ENCODE data around the gene POLE2. TPM values are rescaled to one million over a fixed set of nuclear protein-coding genes. Genes with fewer than 3 reads are reported as not detected.

The POLE2 gene
- total and polyA plus RNA-seq, 2 experiments from 2014 or later = 41.9 to 53.3 TPM

- H3K79me2 ChIP-seq (replicated peaks; ENCODE audit: insufficient read depth) = peaks cover 85% of the 10 kb centered on the region
- ATAC-seq (no peak), DNase-seq (ENCODE audit: low spot score) (no peak)
- Mint-ChIP-seq H3K27me3 (ENCODE audit: insufficient read depth, low read depth, poor library complexity) (peaks cover 12% of the 10 kb centered on the region), H3K4me3 (no peak overlapping the region), H3K9me3 (peaks cover 7% of the 10 kb centered on the region; the same call in 2 of the 3 replicates), H3K36me3 (ENCODE audit: low read depth) (peaks cover 67% of the 10 kb centered on the region), H3K27ac (no peak overlapping the region), H3K4me1 (peaks cover 29% of the 10 kb centered on the region)
- no peaks in the 10 kb centered on the region for H3K9me2 ChIP-seq (ENCODE audit: insufficient read depth)
- no peak overlapping the region for H3K4me2 ChIP-seq
- no peak overlapping the region for H3K27ac ChIP-seq (ENCODE audit: low read depth)
- TF ChIP-seq, protein P1, sequence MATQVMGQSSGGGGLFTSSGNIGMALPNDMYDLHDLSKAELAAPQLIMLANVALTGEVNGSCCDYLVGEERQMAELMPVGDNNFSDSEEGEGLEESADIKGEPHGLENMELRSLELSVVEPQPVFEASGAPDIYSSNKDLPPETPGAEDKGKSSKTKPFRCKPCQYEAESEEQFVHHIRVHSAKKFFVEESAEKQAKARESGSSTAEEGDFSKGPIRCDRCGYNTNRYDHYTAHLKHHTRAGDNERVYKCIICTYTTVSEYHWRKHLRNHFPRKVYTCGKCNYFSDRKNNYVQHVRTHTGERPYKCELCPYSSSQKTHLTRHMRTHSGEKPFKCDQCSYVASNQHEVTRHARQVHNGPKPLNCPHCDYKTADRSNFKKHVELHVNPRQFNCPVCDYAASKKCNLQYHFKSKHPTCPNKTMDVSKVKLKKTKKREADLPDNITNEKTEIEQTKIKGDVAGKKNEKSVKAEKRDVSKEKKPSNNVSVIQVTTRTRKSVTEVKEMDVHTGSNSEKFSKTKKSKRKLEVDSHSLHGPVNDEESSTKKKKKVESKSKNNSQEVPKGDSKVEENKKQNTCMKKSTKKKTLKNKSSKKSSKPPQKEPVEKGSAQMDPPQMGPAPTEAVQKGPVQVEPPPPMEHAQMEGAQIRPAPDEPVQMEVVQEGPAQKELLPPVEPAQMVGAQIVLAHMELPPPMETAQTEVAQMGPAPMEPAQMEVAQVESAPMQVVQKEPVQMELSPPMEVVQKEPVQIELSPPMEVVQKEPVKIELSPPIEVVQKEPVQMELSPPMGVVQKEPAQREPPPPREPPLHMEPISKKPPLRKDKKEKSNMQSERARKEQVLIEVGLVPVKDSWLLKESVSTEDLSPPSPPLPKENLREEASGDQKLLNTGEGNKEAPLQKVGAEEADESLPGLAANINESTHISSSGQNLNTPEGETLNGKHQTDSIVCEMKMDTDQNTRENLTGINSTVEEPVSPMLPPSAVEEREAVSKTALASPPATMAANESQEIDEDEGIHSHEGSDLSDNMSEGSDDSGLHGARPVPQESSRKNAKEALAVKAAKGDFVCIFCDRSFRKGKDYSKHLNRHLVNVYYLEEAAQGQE (IDR thresholded peaks at IDR 0.05; ENCODE audit: unreplicated experiment) = no peak
- TF ChIP-seq EZH2phosphoT487 (IDR thresholded peaks at IDR 0.05; ENCODE audit: unreplicated experiment) = no peak
- no peak for TF ChIP-seq ZNF114 (CRISPR knock-in tag; IDR thresholded peaks at IDR 0.05)
- no peak for TF ChIP-seq ZNF331 (CRISPR knock-in tag; IDR thresholded peaks at IDR 0.05; ENCODE audit: low read depth)
- no peak for TF ChIP-seq POLR2AphosphoS5 (IDR thresholded peaks at IDR 0.05; ENCODE audit: low read depth)
- TF ChIP-seq, protein P2, sequence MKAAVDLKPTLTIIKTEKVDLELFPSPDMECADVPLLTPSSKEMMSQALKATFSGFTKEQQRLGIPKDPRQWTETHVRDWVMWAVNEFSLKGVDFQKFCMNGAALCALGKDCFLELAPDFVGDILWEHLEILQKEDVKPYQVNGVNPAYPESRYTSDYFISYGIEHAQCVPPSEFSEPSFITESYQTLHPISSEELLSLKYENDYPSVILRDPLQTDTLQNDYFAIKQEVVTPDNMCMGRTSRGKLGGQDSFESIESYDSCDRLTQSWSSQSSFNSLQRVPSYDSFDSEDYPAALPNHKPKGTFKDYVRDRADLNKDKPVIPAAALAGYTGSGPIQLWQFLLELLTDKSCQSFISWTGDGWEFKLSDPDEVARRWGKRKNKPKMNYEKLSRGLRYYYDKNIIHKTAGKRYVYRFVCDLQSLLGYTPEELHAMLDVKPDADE (IDR thresholded peaks at IDR 0.05) = no peak
- no peak for TF ChIP-seq JUNB (IDR thresholded peaks at IDR 0.05; ENCODE audit: unreplicated experiment)
- no peak for TF ChIP-seq ZNF462 (CRISPR knock-in tag; IDR thresholded peaks at IDR 0.05)
- no peak for TF ChIP-seq EZH2 (IDR thresholded peaks at IDR 0.05; ENCODE audit: low read depth, unreplicated experiment)
- no peak for TF ChIP-seq NANOG (IDR thresholded peaks at IDR 0.05; ENCODE audit: borderline replicate concordance)
- TF ChIP-seq STAT1 (IDR thresholded peaks at IDR 0.05; ENCODE audit: unreplicated experiment) = no peak
- no peak for TF ChIP-seq CTCF (conservative IDR thresholded peaks at IDR 0.05; ENCODE audit: low read depth in 2 of 2)
- no peak for TF ChIP-seq CREB1 (CRISPR knock-in tag; IDR thresholded peaks at IDR 0.05; ENCODE audit: low read depth)
- no peak overlapping the region for H2AFZ ChIP-seq
- H4K20me1 ChIP-seq (replicated peaks; ENCODE audit: insufficient read depth) = peaks cover 34% of the 10 kb centered on the region
- peaks cover 9% of the 10 kb centered on the region; the same call in 1 of the 2 replicates for H3K4me1 ChIP-seq (ENCODE audit: insufficient read depth)
- no peak overlapping the region for H3K4me3 ChIP-seq
- H3K36me3 ChIP-seq (ENCODE audit: insufficient read depth) = peaks cover 16% of the 10 kb centered on the region; the same call in 1 of the 2 replicates
- H3K27me3 ChIP-seq (ENCODE audit: insufficient read depth) = no peaks in the 10 kb centered on the region
- peaks cover 16% of the 10 kb centered on the region for H3F3A ChIP-seq (replicated peaks; ENCODE audit: low read depth)
Measured at GRCh38 chr14:49637534-49638078, 50.4 kb downstream of the POLE2 start.

Measured in GM23338 (cell line).